Body of pancreas (tissue), 4 donors: Measurements from ENCODE around the gene RBM38. TPM values are rescaled to one million over a fixed set of nuclear protein-coding genes. Genes with fewer than 3 reads are reported as not detected.

Experiments
- ATAC-seq: fragments of 150-250 bp; one replicate; pipeline ENCODE4 v1.9.1; 2016
- DNase-seq, 4 donors: peaks; one replicate each; pipeline ENCODE4 v3.0.0-alpha.2; 2019
- H3K27ac ChIP-seq, 4 donors: fragments of 200-600 bp; sonication (generic); 1 replicate in 3 of 4; 2 replicates in 1 of 4; pipeline versions ENCODE4 v1.5.1 to v1.6.1; 2016 to 2019; ENCODE audit warnings: mild to moderate bottlenecking in 1 of 4, mixed read lengths in 1 of 4, moderate library complexity in 1 of 4
- H3K27me3 ChIP-seq, 2 donors: fragments of 200-600 bp; sonication (generic); one replicate each; pipeline ENCODE4 v1.6.0; 2016; ENCODE audit warnings: mild to moderate bottlenecking in 1 of 2
- H3K36me3 ChIP-seq, 2 donors: fragments of 200-600 bp; sonication (generic); replicated peaks in 1 of 2; 2 replicates each; pipeline ENCODE4 v1.5.1; 2016; ENCODE audit warnings: low read depth in 2 of 2; ENCODE audit not compliant: insufficient read depth in 1 of 2
- H3K4me1 ChIP-seq: fragments of 200-600 bp; sonication (generic); one replicate; pipeline ENCODE4 v1.6.0; 2016
- H3K4me3 ChIP-seq, 2 donors: fragments of 200-600 bp; sonication (generic); 1 replicate in 1 of 2; 2 replicates in 1 of 2; pipeline ENCODE4 v1.5.1; 2016 to 2019
- H3K9me3 ChIP-seq, 3 donors: fragments of 200-600 bp; sonication (generic); 1 replicate in 2 of 3; 2 replicates in 1 of 3; pipeline ENCODE4 v1.5.1; 2016
- CTCF ChIP-seq, 7 experiments: fragments of 450-650 bp in 4 of 7; fragments of 200-600 bp in 3 of 7; sonication (generic) in 3 of 7; IDR thresholded peaks; one replicate each; pipeline ENCODE4 v1.5.1; 2016 to 2019; ENCODE audit warnings: antibody characterized with exemption in 7 of 7
- POLR2A ChIP-seq, 3 donors: fragments of 450-650 bp; IDR thresholded peaks; one replicate each; pipeline ENCODE4 v1.6.1; 2016; ENCODE audit warnings: antibody characterized with exemption in 3 of 3, mild to moderate bottlenecking in 2 of 3
- WGBS, 2 donors: methylation state at CpG; one replicate each; pipeline ENCODE4 v1.1.5; 2017; 5-methylcytosine and 5-hydroxymethylcytosine counted together
- intact Hi-C: fragments of 100-400 bp; cut with DNase I; formaldehyde crosslinking; loops from one replicate; pipeline ENCODE4 v1.15.1; 2023
- total RNA-seq, 2 donors: library from RNA; depleted of rRNA; stranded (reverse); fragments of >200 nt; gene quantifications; one replicate each; pipeline ENCODE4 v1.1.0, GENCODE V29; 2016

Gene RBM38
- total RNA-seq, 2 donors from 2014 or later: 5.6 to 12.7 TPM

GRCh38 chr20:57374343-57374930, 16.8 kb upstream of the RBM38 start:
- TF ChIP-seq POLR2A (IDR thresholded peaks at IDR 0.05): no peak
- TF ChIP-seq CTCF (IDR thresholded peaks at IDR 0.05): no peak
- H3K27ac ChIP-seq: no peak overlapping the region
- intact Hi-C loops: no loop called here
- no peak overlapping the region for H3K4me3 ChIP-seq
- no peaks in the 10 kb centered on the region for H3K9me3 ChIP-seq
- WGBS, 2 donors: 81 to 91% methylated on average over 10 to 12 of the region's 12 CpGs
- ATAC-seq (no peak), DNase-seq (no peak)
- no peaks in the 10 kb centered on the region for H3K27me3 ChIP-seq
- no peaks in the 10 kb centered on the region for H3K4me1 ChIP-seq
- H3K36me3 ChIP-seq: peaks cover 14 to 34% of the 10 kb centered on the region in 2 donors

DNA sequence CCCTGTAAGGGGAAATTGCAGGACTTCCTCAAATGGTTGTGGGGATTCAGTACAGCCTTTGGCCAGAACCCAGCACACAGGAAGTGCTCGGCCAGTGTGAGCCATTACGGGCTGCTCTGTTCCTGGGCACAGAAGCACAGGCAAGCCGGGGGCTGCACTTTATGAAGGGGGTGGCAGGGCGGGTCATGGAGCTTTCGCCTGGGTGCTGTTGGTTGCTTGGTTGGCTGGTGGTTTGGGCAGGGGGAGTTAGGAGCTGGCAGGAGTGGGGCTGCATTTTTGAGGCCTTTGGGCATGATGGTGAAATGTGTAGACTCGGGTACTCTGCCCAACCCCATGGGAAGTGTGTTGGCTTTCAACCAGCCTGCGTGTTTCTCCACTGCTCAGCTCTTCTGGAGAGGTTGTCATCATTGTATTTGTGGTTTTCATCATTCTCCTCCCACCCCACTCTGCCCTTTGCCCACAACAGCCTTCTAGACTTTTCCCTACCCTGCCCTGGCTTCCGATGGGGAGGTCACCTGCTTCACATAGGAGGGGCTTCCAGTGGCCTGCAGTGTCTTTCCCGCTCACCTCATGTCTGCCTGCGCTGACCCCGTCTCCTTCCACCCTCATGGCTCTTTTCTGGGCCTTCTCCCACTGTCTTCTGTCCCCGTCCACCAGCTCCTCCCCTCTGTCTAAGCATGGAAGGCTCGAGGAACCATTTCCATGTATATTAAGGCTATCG, 16.1 kb upstream of the RBM38 start:
- Histone ChIP-seq H3K36me3 (peaks cover 9 to 30% of the 10 kb centered on the region in 2 donors), H3K9me3 (no peaks in the 10 kb centered on the region), H3K27me3 (no peaks in the 10 kb centered on the region), H3K27ac (peak overlapping the region in 1 of 4 donors; percentile 34), H3K4me1 (no peaks in the 10 kb centered on the region), H3K4me3 (no peak overlapping the region)
- WGBS, 2 donors: 80 to 90% methylated on average over 14 of the region's 14 CpGs
- peak in 1 of 4 donors; percentile 64 for DNase-seq
- no peak for TF ChIP-seq CTCF (IDR thresholded peaks at IDR 0.05)
- no peak for TF ChIP-seq POLR2A (IDR thresholded peaks at IDR 0.05)
- ATAC-seq: peak; percentile 43
- intact Hi-C loops: no loop called here

- intact Hi-C loops: no loop called here
- Histone ChIP-seq H3K9me3 (no peaks in the 10 kb centered on the region), H3K27me3 (no peaks in the 10 kb centered on the region), H3K36me3 (peaks cover 5 to 23% of the 10 kb centered on the region in 2 donors), H3K4me1 (no peaks in the 10 kb centered on the region), H3K27ac (peak overlapping the region in 1 of 4 donors; percentile 34), H3K4me3 (no peak overlapping the region)
- 83 to 94% methylated on average over 10 of the region's 10 CpGs for WGBS, 2 donors
- TF ChIP-seq CTCF (IDR thresholded peaks at IDR 0.05) (no peak), POLR2A (IDR thresholded peaks at IDR 0.05) (no peak)
- no peak for ATAC-seq
- no peak for DNase-seq
These were observed 15.5 kb upstream of the RBM38 start for GRCh38 chr20:57375652-57376230.

GRCh38 chr20:57377350-57377749, 13.8 kb upstream of the RBM38 start:
- H3K36me3 ChIP-seq: peaks cover 5 to 13% of the 10 kb centered on the region in 2 donors
- H3K9me3 ChIP-seq: no peaks in the 10 kb centered on the region
- no peak for TF ChIP-seq POLR2A (IDR thresholded peaks at IDR 0.05)
- TF ChIP-seq CTCF (IDR thresholded peaks at IDR 0.05): no peak
- H3K27ac ChIP-seq: no peak overlapping the region
- H3K27me3 ChIP-seq: no peaks in the 10 kb centered on the region
- no peak overlapping the region for H3K4me3 ChIP-seq
- no peaks in the 10 kb centered on the region for H3K4me1 ChIP-seq
- intact Hi-C loops: no loop called here
- DNase-seq (no peak), ATAC-seq (no peak)
- 74 to 83% methylated on average over 13 of the region's 13 CpGs for WGBS, 2 donors
